ENCODE measurements around the gene KDM7A.
"Not testable (repeated sequence)": the region's sequence is repeated elsewhere in the genome, so short reads cannot be mapped to it uniquely, and the experiment has no call there.

Gene KDM7A

GRCh38 chr7:140156460-140157080 lies 20.2 kb downstream of the KDM7A start:
- no peak for DNase-seq

- DNase-seq = no peak
These were observed 21.4 kb downstream of the KDM7A start for GRCh38 chr7:140155428-140155827.

- peak in 1 of 3 experiments; percentile 31 for DNase-seq
These were observed 23.1 kb downstream of the KDM7A start for GRCh38 chr7:140153666-140154161.

GRCh38 chr7:140146574-140146973 lies 30.2 kb downstream of the KDM7A start:
- no peak for DNase-seq

GRCh38 chr7:140145709-140146108 lies 31.1 kb downstream of the KDM7A start:
- no peak for DNase-seq

GRCh38 chr7:140144821-140145220 lies 32.0 kb downstream of the KDM7A start:
- no peak for DNase-seq

- no peak for DNase-seq
These were observed 32.8 kb downstream of the KDM7A start for GRCh38 chr7:140143997-140144396.

GRCh38 chr7:140142031-140142430 lies 34.8 kb downstream of the KDM7A start:
- DNase-seq = no peak

GRCh38 chr7:140141256-140141655 lies 35.5 kb downstream of the KDM7A start:
- no peak for DNase-seq

- DNase-seq = no peak
These were observed 39.7 kb downstream of the KDM7A start for GRCh38 chr7:140137078-140137477.

- DNase-seq = no peak
These were observed 40.7 kb downstream of the KDM7A start for GRCh38 chr7:140136073-140136472.

GRCh38 chr7:140134039-140134438 lies 42.7 kb downstream of the KDM7A start:
- DNase-seq = no peak

- peak in 2 of 3 experiments; percentile 5 to 52 for DNase-seq
These were observed 49.2 kb downstream of the KDM7A start for GRCh38 chr7:140127360-140128127.

GRCh38 chr7:140126435-140127034 lies 50.2 kb downstream of the KDM7A start:
- DNase-seq = no peak

- no peak for DNase-seq
These were observed 53.8 kb downstream of the KDM7A start for GRCh38 chr7:140122965-140123364.

- DNase-seq = peak in 1 of 3 experiments; percentile 30
These were observed 55.5 kb downstream of the KDM7A start for GRCh38 chr7:140121326-140121725.

- not testable (repeated sequence) for DNase-seq
These were observed 62.0 kb downstream of the KDM7A start for GRCh38 chr7:140114817-140115216.

GRCh38 chr7:140108777-140109176 lies 68.0 kb downstream of the KDM7A start:
- not testable (repeated sequence) for DNase-seq

GRCh38 chr7:140096459-140096858 lies 80.3 kb downstream of the KDM7A start:
- no peak for DNase-seq

- no peak for DNase-seq
These were observed 83.4 kb downstream of the KDM7A start for GRCh38 chr7:140093375-140093774.

- no peak for DNase-seq
These were observed 91.3 kb downstream of the KDM7A start for GRCh38 chr7:140085447-140085846.

- no peak for DNase-seq
These were observed 91.8 kb downstream of the KDM7A start for GRCh38 chr7:140084972-140085371.

- DNase-seq = no peak
These were observed 92.6 kb downstream of the KDM7A start for GRCh38 chr7:140084142-140084655.

GRCh38 chr7:140082770-140083169 lies 94.0 kb downstream of the KDM7A start:
- DNase-seq = no peak
